Activated B cell treated with CpG ODN at 0.5 μM for 24 hours (primary cell): ENCODE data around the gene EME2. TPM values are rescaled to one million over a fixed set of nuclear protein-coding genes. Genes with fewer than 3 reads are reported as not detected.

Source experiments
- ATAC-seq: fragments of 200-7000 bp; cut with Tn5 transposase; one replicate; pipeline ENCODE4 v1.10.0; 2021; ENCODE audit warnings: low read depth, mild to moderate bottlenecking, moderate library complexity
- CTCF ChIA-PET: fragments of 350-600 bp; sonication (Branson Sonifier 250); formaldehyde crosslinking; loops from one replicate; lab custom pipeline; 2021; ENCODE audit warnings: antibody characterized with exemption; lab: Charles Lee
- POLR2A ChIA-PET: fragments of 350-600 bp; sonication (Branson Sonifier 250); formaldehyde crosslinking; loops from one replicate; lab custom pipeline; 2021; ENCODE audit warnings: antibody characterized with exemption; lab: Charles Lee
- DNase-seq: peaks from one replicate; pipeline ENCODE4 v3.0.0; 2022
- H3K27ac Mint-ChIP-seq: one replicate; pipeline ENCODE4 v1.8.0; 2020; ENCODE audit warnings: mixed read lengths
- H3K27me3 Mint-ChIP-seq: one replicate; pipeline ENCODE4 v1.8.0; 2021; ENCODE audit warnings: mixed read lengths
- H3K36me3 Mint-ChIP-seq: one replicate; pipeline ENCODE4 v1.8.0; 2021; ENCODE audit warnings: low read depth, mixed read lengths
- H3K4me1 Mint-ChIP-seq: one replicate; pipeline ENCODE4 v1.8.0; 2021; ENCODE audit warnings: mixed read lengths
- H3K4me3 Mint-ChIP-seq: one replicate; pipeline ENCODE4 v1.8.0; 2020; ENCODE audit warnings: mild to moderate bottlenecking, mixed read lengths
- H3K9me3 Mint-ChIP-seq: one replicate; pipeline ENCODE4 v1.8.0; 2020; ENCODE audit warnings: mixed read lengths
- intact Hi-C: fragments of 100-400 bp; cut with micrococcal nuclease; formaldehyde crosslinking; loops from one replicate; pipeline ENCODE4 v1.15.1; 2024
- total RNA-seq: library from RNA; stranded (reverse); gene quantifications from 2 replicates; pipeline ENCODE4 v1.2.3, GENCODE V29; 2022
- TF ChIP-seq, protein P1 (sequence below): fragments of 200-600 bp; IDR thresholded peaks from one replicate; pipeline ENCODE4 v1.8.0; 2022; ENCODE audit warnings: antibody characterized with exemption, mild to moderate bottlenecking

Gene EME2
- total RNA-seq, 1 donor from 2014 or later: 49.9 TPM

DNA sequence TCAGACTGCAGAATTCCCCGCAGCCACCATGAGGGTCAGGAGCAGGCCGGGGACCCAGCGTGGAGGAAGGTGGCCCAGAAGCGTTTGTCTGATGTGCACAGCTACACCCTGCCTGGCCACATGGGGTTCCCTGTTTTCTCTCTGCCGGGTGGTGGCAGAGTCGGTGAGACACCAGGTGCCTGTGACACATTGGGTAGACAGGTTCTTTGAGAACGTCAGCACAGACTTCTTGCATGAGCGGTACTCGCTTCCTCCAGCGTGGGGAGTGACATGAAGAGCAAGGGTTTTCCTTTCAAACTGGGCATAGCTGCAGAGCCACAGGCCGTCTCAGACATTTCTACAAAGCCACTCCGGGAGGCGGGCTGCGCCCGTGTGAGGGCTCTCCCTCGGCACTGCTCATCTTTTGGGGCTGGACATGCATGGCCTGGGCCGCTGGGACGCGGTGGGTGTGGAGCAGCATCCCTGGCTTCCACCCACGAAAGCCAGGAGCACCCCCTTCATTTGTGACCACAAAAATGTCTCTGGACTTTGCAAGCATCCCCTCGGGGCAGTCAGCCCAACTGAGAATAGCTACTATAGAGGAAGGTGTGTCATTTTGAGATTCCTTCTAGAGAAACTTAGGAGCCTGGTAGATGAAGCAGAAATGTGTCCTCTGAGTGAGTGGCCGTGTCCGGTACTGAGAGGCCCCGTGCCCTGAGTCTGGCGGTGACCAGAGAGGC, 27.3 kb upstream of the EME2 start:
- ATAC-seq: no peak
- no peak for DNase-seq
- TF ChIP-seq, protein P1, sequence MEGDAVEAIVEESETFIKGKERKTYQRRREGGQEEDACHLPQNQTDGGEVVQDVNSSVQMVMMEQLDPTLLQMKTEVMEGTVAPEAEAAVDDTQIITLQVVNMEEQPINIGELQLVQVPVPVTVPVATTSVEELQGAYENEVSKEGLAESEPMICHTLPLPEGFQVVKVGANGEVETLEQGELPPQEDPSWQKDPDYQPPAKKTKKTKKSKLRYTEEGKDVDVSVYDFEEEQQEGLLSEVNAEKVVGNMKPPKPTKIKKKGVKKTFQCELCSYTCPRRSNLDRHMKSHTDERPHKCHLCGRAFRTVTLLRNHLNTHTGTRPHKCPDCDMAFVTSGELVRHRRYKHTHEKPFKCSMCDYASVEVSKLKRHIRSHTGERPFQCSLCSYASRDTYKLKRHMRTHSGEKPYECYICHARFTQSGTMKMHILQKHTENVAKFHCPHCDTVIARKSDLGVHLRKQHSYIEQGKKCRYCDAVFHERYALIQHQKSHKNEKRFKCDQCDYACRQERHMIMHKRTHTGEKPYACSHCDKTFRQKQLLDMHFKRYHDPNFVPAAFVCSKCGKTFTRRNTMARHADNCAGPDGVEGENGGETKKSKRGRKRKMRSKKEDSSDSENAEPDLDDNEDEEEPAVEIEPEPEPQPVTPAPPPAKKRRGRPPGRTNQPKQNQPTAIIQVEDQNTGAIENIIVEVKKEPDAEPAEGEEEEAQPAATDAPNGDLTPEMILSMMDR: no peak
- ChIA-PET CTCF (no interaction called here), POLR2A (no interaction called here)
- H3K27me3 Mint-ChIP-seq: no peaks in the 10 kb centered on the region
- no peaks in the 10 kb centered on the region for H3K4me1 Mint-ChIP-seq
- H3K36me3 Mint-ChIP-seq: peaks cover 62% of the 10 kb centered on the region
- intact Hi-C loops: no loop called here
- no peak overlapping the region for H3K4me3 Mint-ChIP-seq
- H3K9me3 Mint-ChIP-seq: no peaks in the 10 kb centered on the region
- H3K27ac Mint-ChIP-seq: no peak overlapping the region

DNA sequence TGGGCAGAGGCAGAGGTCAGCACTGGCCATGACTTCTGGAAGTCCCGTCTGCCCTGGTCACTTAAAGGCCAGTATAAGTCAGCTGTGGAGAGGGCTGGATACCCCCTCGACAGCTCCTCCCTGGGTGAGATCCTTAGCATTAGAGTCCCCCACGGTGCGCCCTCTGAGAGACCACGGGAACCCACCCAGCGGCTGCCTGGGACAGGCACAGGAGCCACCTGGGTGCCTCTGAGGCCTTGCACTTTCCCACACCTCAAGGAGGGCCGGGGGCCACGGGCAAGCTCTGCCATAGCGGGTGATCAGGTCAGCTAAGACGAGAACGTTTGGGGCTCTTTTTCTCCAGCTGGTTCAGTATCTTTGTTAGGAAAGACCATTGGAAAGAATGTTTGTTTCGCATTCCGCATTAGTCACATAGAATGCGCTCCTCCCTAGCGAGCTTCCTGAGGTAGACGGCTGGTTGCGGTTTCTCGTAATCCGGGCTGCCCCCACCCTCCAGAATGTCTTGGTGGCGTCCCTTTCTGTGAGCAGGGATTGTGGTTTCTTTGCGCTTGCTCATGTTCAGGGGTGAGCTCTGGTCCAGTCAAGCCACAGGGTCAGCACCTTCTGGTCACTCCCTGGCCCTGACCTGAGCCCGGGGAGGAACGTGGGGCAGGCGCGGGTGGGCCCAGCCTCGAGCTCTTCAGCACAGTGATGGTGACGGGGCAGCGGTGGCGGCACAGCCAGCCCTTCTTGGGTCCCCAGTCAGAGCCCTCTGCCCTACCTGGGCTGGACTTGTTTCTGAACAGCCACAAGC, 26.5 kb upstream of the EME2 start:
- Mint-ChIP-seq H3K36me3 (peaks cover 64% of the 10 kb centered on the region), H3K4me3 (no peak overlapping the region), H3K9me3 (no peaks in the 10 kb centered on the region), H3K4me1 (no peaks in the 10 kb centered on the region), H3K27me3 (no peaks in the 10 kb centered on the region), H3K27ac (no peak overlapping the region)
- intact Hi-C loops: no loop called here
- TF ChIP-seq, protein P1: no peak
- ChIA-PET CTCF (no interaction called here), POLR2A (no interaction called here)
- ATAC-seq (no peak), DNase-seq (no peak)

- Mint-ChIP-seq H3K27ac (no peak overlapping the region), H3K36me3 (peaks cover 67% of the 10 kb centered on the region), H3K4me3 (no peak overlapping the region), H3K4me1 (no peaks in the 10 kb centered on the region), H3K9me3 (no peaks in the 10 kb centered on the region), H3K27me3 (no peaks in the 10 kb centered on the region)
- no peak for ATAC-seq
- intact Hi-C loops: no loop called here
- DNase-seq: no peak
- ChIA-PET CTCF (no interaction called here), POLR2A (interaction anchor here (0.6 kb wide), 1 partner anchor 26 kb away, joined by 3 read pairs; no protein-coding TSS in a partner anchor)
- TF ChIP-seq, protein P1: no peak
Measured at GRCh38 chr16:1746693-1747195, 25.9 kb upstream of the EME2 start.

DNA sequence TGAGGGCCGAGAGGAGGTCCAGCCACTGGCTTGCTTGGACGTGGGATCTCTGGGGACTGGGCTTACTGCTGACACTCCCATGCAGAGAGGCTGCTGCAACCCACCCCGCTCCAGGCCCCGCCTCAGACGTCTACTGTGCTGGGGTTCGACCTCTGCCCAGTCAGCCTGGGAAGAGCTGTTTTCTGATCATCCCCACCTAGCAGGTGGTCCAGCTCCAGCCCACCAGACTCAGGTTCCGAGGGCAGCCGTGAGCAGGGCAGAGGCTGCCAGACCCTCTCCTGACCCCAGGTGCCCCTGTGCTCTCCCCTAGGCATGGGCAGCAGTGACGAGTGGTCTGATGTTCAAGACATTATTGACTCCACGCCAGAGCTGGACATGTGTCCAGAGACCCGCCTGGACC, 24.7 kb upstream of the EME2 start:
- Mint-ChIP-seq H3K4me1 (no peaks in the 10 kb centered on the region), H3K9me3 (no peaks in the 10 kb centered on the region), H3K27me3 (no peaks in the 10 kb centered on the region), H3K27ac (no peak overlapping the region), H3K4me3 (no peak overlapping the region), H3K36me3 (peaks cover 79% of the 10 kb centered on the region)
- intact Hi-C loops: no loop called here
- CTCF ChIA-PET: no interaction called here
- DNase-seq: no peak
- no peak for ATAC-seq
- TF ChIP-seq, protein P1: no peak
- POLR2A ChIA-PET: no interaction called here
